Epidermal melanocyte (primary cell): Measurements from ENCODE around the gene LIPE.

Experiments
- DNase-seq: peaks from one replicate; pipeline ENCODE4 v3.0.0; 2011; ENCODE audit warnings: low spot score; ENCODE audit not compliant: insufficient read length

LIPE gene

GRCh38 chr19:42360787-42361544, 66.2 kb downstream of the LIPE start:
- no peak for DNase-seq

DNA sequence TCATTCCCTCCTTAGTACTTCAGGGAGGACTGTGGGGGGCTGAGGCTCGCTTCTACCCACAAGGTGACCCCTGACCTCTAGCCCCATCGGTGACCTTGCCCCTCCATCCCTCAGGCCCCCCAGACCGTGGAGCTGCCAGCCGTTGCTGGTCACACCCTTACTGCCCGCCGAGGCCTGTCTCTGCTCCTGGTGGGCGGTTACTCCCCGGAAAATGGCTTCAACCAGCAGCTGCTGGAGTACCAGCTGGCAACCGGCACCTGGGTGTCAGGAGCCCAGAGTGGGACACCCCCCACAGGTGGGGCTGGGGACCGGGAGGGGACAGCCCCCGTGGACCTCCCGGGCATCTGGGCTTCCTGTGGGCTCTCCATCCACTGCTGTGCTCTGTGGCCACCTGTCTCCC, 69.9 kb downstream of the LIPE start:
- no peak for DNase-seq

GRCh38 chr19:42356686-42357085, 70.5 kb downstream of the LIPE start:
- no peak for DNase-seq

DNA sequence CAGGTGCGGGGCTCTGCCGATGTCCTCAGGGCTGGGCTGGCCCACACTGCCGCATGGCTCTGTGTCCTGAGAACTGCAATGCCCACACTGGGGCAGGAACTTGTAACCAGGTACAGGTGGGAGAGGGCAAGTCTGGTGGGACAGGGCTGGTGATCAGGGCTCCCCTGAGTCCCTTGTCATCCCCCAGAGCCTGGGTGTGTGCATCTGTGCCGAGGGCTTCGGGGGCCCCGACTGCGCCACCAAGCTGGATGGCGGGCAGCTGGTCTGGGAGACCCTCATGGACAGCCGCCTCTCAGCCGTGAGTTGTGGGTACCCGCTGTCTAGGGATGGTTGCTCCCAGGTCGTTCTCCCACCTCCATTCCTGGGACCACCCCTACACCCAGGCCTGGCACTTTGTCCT, 71.3 kb downstream of the LIPE start:
- no peak for DNase-seq

DNA sequence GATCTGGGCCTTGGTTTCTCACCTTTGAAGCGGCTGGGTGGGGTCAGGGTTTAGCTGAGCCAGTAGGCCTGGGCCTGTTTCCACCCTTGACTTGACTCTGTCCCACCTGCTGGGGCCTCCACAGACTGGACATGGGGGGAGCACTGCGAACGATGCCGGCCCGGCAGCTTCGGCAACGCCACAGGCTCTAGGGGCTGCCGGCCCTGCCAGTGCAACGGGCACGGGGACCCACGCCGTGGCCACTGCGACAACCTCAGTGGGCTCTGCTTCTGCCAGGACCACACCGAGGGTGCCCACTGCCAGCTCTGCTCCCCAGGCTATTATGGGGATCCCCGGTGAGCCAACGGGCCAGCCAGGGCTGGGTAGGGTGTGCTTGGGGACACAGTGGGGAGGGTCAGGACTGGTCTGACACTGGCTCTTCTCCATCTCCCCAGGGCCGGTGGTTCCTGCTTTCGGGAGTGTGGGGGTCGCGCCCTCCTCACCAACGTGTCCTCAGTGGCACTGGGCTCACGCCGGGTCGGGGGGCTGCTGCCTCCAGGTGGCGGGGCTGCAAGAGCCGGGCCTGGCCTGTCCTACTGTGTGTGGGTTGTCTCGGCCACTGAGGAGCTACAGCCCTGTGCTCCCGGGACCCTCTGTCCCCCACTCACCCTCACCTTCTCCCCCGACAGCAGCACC, 73.7 kb downstream of the LIPE start:
- no peak for DNase-seq

- no peak for DNase-seq
These were observed 74.6 kb downstream of the LIPE start for GRCh38 chr19:42352301-42353259.
